Stimulated activated CD8-positive, alpha-beta memory T cell treated with anti-CD3 and anti-CD28 coated beads, Interleukin-12 subunit alpha, Interleukin-12 subunit beta, amount 100 ng/mL, for 1 hour (primary cell): Measurements from ENCODE around the gene TDRD10.
"Not testable (repeated sequence)": the region's sequence is repeated elsewhere in the genome, so short reads cannot be mapped to it uniquely, and the experiment has no call there.

ENCODE experiments used
- DNase-seq: peaks from one replicate; pipeline ENCODE4 v3.0.0-alpha.2; 2020; ENCODE audit warnings: low read depth

TDRD10 gene

DNA sequence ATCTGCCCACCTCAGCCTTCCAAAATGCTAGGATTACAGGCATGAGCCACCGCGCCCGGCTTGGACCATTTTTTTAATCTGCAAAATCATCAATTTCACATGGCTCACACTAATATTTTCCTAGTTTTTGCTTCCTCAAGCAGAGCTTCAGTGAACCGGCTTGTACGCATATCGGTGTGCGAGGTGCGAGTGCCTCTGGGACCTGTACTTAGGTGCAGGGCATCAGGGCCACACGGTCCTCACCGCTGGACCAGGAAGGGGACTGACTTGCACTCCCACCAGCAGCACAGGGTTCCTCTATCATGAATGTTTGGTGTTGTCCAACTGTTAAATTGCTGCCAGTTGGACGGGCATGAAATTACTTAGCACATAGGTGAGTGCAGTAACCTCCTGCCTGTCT lies 15.6 kb downstream of the TDRD10 start:
- DNase-seq = no peak

DNA sequence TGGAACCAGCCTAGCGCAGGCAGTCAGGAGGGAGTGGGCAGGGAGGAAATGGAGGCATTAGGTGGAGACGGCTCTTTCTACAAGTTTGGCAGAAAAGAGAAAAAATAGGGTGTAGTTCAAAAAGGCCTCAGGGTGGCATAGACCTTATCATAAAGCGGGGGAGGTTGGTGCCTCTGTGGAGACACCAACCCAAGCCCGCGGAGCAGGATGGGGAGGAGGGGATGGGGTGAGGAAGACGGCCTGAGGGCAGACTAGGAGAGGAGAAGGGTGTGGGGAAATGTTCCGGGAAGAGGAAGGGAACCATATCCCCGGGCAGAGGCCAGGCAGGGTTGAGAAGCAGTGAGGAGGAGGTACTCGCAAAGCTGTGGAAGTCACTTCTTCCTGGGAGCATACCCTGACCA lies 17.6 kb downstream of the TDRD10 start:
- DNase-seq = no peak

DNA sequence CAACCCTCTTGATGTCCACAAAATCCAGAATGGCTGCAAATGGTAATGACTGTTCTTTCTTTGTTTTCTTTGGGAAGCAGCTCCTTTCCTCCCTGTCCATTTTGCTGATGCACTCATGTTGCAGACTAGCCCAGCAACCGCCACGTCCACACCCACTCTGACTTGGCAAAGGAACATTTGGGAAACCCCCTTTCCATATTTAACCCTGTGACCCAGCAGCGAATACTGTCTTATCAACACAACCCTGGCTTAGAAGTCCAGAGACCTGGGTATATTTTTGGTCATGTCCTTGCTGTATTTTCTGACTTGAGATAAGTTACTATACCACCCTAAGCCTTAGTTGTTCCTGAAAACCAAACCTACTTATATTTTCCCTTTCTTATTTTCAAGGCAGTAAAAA lies 18.3 kb downstream of the TDRD10 start:
- no peak for DNase-seq

DNA sequence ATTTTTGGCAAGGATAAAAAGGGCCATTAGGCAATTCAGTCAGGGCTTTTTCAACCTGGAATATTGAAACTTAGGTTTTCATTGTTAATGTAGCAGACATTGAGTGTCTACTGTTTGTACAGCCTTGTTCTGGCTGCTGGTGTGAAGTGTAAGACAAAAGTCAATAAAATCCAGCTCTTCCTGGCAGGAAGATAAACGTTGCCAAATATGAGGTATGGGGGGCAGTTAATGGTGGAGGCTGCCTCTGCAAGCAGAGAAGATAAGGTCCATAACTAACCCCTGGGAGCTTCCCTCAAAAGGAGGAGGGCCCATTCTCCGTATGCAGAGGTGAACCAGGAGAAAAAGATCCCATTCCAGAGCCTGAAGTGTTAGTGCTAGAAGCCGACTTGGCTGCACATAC lies 19.7 kb downstream of the TDRD10 start:
- DNase-seq = no peak

DNA sequence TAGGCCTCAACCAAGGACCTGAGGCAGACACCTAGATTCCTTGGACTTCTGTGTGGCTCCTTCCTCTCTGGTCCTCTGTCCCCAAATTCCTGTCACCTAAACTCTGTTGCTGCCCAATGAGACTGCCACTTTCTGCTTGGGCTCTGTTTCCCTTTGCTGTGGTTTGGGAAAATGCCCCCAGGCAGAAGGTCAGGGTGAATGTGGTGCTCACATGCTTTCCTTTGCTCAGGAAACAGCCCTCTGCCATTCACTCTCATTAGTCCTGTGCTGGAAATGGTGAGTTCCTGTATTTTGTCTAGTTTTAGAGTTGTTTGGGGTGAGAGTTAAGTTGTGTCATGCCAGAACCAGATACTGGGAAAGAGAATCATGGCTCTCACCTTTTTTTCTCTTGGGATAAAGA lies 22.9 kb downstream of the TDRD10 start:
- no peak for DNase-seq

DNA sequence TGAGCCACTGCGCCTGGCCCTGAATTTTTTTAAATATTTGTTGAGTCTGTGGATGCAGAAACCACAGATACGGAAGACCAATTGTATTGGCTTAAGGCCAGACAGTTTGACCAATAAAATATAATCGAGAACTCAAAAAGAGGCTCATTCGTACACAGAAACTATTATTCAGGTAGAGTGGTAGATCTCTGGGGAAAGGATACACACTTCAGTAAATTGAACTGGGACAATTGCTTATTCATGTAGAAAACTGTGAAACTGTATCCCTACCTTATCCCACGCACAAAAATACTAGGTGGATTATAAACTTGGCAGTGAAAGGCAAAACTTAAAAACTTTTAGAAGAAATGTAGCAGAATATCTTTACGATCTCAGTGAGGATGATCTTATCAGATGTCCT lies 25.2 kb downstream of the TDRD10 start:
- DNase-seq = no peak

- DNase-seq = no peak
Observed at GRCh38 chr1:154529308-154529707, 27.3 kb downstream of the TDRD10 start.

DNA sequence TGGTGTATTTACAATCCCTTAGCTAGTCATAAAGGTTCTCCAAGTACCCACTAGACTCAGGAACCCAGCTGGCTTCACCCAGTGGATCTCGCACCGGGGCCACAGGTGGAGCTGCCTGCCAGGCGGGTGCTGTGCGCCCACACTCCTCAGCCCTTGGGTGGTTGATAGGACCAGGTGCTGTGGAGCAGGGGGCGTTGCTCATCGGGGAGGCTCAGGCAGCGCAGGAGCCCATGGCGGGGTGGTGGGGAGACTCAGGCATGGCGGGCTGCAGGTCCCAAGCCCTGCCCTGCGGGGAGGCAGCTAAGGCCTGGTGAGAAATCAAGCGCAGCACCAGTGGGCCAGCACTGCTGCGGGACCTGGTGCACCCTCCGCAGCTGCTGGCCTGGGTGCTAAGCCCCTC lies 29.9 kb downstream of the TDRD10 start:
- not testable (repeated sequence) for DNase-seq

DNA sequence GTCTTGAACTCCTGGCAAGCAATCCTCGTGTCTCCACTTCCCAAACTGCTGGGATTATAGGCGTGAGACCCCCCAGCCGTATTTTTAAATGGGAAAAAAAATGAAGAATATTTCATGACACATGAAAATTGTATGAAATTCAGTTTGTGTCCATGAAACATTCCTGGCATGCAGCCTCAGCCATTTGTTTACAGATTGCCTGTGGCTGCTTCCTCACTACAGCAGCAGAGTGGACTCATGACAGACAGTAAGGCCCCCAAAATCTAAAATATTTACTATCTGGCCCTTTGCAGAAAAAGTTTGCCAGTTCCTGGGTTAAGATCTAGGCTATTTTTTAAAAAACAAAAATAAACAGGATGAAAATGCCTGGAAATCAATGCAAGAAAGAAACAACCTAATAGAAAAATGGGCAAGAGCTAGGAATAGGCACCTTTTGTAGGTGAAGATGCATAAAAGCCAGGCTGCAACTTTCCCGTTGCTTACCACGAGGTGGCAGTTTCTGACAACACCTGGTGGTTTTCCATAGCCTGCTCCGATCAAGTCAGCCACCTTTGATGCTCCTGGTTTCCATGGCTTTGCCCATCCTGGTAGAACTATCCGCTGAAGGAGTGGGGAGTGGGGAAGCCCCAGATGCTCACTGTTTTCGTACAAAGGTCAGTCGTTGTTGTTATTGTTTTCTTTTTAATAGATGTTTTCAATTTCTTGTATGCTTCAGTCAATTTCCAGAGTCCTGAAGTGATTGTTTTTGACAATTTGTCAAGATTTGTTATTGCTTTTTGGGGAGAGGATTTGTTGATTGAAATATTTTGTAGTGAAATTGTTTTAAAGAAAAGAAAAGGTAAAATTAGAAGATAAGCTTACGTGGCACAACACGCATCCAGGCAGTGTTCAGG lies 32.2 kb downstream of the TDRD10 start:
- no peak for DNase-seq

- DNase-seq = no peak
Observed at GRCh38 chr1:154536570-154536969, 34.6 kb downstream of the TDRD10 start.

DNA sequence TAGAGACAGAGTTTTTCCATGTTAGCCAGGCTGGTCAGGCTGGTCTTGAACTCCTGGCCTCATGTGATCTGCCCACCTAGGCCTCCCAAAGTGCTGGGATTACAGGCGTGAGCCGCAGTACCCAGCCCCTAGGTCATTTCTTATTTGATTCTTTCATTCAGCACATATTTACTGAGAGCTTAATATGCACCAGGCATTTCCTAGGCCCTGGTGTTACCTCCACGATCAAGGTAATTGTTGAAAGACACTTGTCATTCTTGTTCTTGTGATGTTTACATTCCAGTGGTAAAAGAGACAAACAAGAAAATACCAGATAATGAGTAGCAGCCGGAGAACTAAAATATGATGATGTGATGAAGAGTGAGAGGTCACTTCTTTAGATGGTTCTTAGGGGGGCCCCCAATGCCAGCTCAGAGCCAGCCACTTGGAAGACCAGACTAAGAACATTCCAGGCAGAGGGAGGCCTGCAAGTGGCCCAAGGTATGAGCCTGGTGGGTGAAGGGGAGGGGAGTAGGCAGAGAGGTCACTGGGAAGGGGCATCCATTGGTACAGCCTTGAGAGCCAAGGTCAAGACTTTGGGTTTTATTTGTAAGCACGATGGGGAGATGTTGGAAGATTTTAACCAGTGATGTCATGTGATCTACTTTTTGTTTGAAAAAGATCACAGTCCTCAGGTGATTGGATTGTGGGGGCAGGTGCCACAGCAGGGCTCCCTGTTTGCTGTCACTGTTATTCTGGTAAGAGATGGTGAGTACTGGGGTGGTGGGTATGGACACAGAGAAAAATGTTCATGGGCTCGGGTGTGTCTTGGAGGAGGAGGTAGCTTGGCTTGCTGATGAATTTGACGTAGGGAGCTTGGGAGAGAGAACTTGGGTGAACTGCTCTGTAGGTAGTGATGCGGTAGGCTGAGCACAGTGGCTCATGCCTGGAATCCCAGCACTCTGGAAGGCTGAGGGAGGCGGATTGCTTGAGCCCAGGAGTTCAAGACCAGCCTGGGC lies 37.8 kb downstream of the TDRD10 start:
- no peak for DNase-seq

GRCh38 chr1:154541231-154541630 lies 39.2 kb downstream of the TDRD10 start:
- no peak for DNase-seq

- peak; percentile 19 for DNase-seq
Observed at GRCh38 chr1:154546264-154547063, 44.4 kb downstream of the TDRD10 start.

DNA sequence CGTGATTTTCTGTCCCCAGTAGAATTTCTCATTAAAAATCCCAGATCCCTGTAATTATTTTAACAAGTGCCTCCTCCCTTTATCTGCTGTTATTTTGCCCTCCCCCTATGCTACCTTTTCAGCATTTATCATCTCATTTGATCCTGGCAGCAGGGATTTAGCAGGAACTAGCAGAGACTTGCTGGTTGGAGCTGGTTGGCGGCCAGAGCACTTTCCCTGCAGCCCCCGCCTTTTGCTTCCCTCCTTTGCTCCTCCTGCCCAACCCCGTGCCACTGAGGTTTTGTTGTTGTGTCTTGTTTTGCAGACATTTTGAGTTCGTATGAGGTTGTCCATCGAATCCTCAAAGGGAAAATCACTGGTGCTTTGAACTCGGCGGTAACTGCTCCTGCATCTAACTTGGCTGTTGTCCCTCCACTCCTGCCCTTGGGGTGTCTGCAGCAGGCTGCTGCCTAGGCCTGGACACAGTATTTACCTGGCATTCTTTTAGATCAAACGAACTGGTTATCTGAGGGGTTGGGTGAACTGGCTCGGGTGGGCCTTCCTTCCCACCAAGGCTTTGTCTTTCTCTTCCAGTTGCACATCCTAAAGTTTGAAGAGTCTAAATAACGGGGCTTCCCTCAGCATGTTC lies 45.2 kb downstream of the TDRD10 start:
- no peak for DNase-seq

DNA sequence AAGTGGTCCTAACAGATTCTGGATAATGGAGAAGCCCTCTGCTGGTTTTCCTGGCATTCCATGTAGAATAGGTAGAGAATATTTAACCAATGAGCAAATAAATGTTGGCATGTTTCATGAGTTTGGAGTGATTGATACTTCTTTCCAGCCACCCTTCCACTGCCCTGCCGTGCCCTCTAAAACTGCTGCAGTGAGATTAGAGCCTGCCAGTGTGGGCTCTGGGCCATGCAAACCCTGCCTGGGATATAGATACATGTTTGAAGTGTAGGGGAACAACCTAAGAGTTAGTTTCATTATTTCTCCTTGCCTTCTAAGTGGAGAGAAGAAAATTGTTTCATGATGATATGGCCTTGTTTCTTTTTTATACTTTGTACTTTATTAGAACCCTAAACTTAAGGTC lies 46.0 kb downstream of the TDRD10 start:
- no peak for DNase-seq

- DNase-seq = no peak
Observed at GRCh38 chr1:154549202-154549770, 47.3 kb downstream of the TDRD10 start.

DNA sequence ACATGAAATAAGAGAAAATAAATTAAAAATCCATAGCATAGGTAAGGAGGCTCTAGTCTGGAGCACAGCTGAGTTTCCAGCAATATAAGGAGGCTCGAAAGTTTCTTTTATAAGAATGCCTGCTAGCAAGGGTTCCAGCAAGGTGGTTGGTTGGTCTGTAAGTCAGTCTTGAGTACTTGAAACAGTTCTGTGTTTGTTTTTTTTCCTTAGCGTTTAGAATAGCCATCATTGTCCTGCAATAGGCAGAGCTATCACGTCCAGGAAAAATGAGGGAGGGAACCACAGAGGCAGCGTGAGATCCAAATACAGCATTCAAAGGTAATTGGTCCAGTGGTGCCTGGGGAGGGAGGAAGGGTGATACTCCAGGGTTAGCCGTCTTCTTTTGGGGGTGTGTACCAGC lies 48.1 kb downstream of the TDRD10 start:
- no peak for DNase-seq

GRCh38 chr1:154550657-154551056 lies 48.6 kb downstream of the TDRD10 start:
- DNase-seq = no peak

GRCh38 chr1:154551474-154551873 lies 49.5 kb downstream of the TDRD10 start:
- no peak for DNase-seq

DNA sequence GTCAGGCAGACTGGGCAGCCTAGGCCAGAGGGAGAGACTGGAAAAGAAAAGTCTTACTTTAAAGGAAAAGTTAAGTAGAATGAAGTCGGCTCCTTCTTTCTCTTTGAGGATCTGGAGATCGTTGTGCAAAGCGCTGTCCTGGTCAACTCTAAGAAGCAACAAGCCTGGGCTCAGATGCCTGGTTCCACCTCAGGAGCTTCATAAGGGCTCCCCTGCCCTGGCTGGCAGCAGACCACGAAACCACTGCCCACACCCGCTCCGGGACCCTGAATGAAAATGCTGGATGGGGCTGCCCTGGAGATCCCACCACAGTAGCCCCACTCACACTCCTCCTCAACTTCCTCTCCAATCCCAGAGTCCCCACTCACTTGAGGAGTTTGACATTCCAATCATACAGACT lies 50.0 kb downstream of the TDRD10 start:
- DNase-seq = no peak
